HCT116 (cell line): ENCODE data around the gene ZNF569.

Source experiments
- CBX3 ChIP-seq: IDR thresholded peaks from 2 replicates; pipeline ENCODE4 v1.6.1; 2012; ENCODE audit warnings: low read depth
- EZH2phosphoT487 ChIP-seq: fragments of 200-600 bp; IDR thresholded peaks from 2 replicates; pipeline ENCODE4 v1.6.1; 2018; ENCODE audit warnings: antibody characterized with exemption, borderline replicate concordance
- MAX ChIP-seq: IDR thresholded peaks from 2 replicates; pipeline ENCODE4 v1.6.1; 2012
- POLR2A ChIP-seq: IDR thresholded peaks from 2 replicates; pipeline ENCODE4 v1.7.0; 2011; ENCODE audit warnings: borderline replicate concordance; ENCODE audit not compliant: insufficient read depth, insufficient read length; ENCODE audit errors: extremely low read depth
- POLR2AphosphoS5 ChIP-seq: IDR thresholded peaks from 2 replicates; pipeline ENCODE4 v1.6.1; 2011; ENCODE audit warnings: mild to moderate bottlenecking, low read depth, low read length, moderate library complexity
- RAD21 ChIP-seq: IDR thresholded peaks from 2 replicates; pipeline ENCODE4 v1.6.1; 2012; ENCODE audit warnings: low read depth, mild to moderate bottlenecking
- REST ChIP-seq: IDR thresholded peaks from 2 replicates; pipeline ENCODE4 v1.6.1; 2012; ENCODE audit warnings: low read depth
- SIN3A ChIP-seq: IDR thresholded peaks from 2 replicates; pipeline ENCODE4 v1.6.1; 2012; ENCODE audit warnings: low read depth
- SP1 ChIP-seq: IDR thresholded peaks from 2 replicates; pipeline ENCODE4 v1.6.1; 2012; ENCODE audit warnings: low read depth
- TCF7L2 ChIP-seq: IDR thresholded peaks from 2 replicates; pipeline ENCODE4 v1.7.0; 2011; ENCODE audit warnings: borderline replicate concordance, inconsistent platforms; ENCODE audit not compliant: insufficient read depth, insufficient read length; ENCODE audit errors: extremely low read depth
- YY1 ChIP-seq: IDR thresholded peaks from 2 replicates; pipeline ENCODE4 v1.6.1; 2011; ENCODE audit warnings: low read length, low read depth, moderate library complexity, mild to moderate bottlenecking; ENCODE audit not compliant: insufficient replicate concordance; ENCODE audit errors: extremely low read depth
- TF ChIP-seq, protein P1 (sequence below), 3 experiments: fragments of 200-600 bp in 1 of 3; sonication (generic) in 1 of 3; IDR thresholded peaks in 2 of 3; conservative IDR thresholded peaks in 1 of 3; 2 replicates each; pipeline ENCODE4 v1.5.1; 2012 to 2017; ENCODE audit warnings: low read depth in 2 of 3, low read length in 2 of 3, antibody characterized with exemption in 1 of 3, borderline replicate concordance in 1 of 3, control low read depth in 1 of 3, mild to moderate bottlenecking in 1 of 3, mixed read lengths in 1 of 3, mixed run types in 1 of 3, moderate library complexity in 1 of 3; ENCODE audit not compliant: insufficient read depth in 1 of 3

DNA sequence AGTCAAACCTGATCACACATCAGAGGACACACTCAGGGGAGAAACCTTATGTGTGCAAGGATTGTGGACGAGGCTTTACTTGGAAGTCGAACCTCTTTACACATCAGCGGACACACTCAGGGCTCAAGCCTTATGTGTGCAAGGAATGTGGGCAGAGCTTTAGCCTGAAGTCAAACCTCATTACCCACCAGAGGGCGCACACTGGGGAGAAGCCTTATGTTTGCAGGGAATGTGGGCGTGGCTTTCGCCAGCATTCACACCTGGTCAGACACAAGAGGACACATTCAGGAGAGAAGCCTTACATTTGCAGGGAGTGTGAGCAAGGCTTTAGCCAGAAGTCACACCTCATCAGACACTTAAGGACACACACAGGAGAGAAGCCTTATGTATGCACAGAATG lies 104.5 kb downstream of the ZNF569 start:
- TF ChIP-seq POLR2A (no peak), EZH2phosphoT487 (no peak), YY1 (no peak), CBX3 (no peak), RAD21 (no peak), TCF7L2 (no peak), MAX (no peak), REST (no peak), SIN3A (no peak), POLR2AphosphoS5 (no peak), SP1 (no peak)
- TF ChIP-seq, protein P1, sequence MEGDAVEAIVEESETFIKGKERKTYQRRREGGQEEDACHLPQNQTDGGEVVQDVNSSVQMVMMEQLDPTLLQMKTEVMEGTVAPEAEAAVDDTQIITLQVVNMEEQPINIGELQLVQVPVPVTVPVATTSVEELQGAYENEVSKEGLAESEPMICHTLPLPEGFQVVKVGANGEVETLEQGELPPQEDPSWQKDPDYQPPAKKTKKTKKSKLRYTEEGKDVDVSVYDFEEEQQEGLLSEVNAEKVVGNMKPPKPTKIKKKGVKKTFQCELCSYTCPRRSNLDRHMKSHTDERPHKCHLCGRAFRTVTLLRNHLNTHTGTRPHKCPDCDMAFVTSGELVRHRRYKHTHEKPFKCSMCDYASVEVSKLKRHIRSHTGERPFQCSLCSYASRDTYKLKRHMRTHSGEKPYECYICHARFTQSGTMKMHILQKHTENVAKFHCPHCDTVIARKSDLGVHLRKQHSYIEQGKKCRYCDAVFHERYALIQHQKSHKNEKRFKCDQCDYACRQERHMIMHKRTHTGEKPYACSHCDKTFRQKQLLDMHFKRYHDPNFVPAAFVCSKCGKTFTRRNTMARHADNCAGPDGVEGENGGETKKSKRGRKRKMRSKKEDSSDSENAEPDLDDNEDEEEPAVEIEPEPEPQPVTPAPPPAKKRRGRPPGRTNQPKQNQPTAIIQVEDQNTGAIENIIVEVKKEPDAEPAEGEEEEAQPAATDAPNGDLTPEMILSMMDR (IDR thresholded peaks at IDR 0.05 in 2 of 3, conservative IDR thresholded peaks at IDR 0.05 in 1 of 3; ENCODE audit: borderline replicate concordance in 1 of 3, insufficient read depth in 1 of 3, low read depth in 2 of 3, low read length in 2 of 3), result peak in 1 of 3 experiments; percentile 34; a peak in 3 of 6 replicates
